ENCODE data around the gene COMTD1. TPM values are rescaled to one million over a fixed set of nuclear protein-coding genes. Genes with fewer than 3 reads are reported as not detected.
"Not testable (repeated sequence)": the region's sequence is repeated elsewhere in the genome, so short reads cannot be mapped to it uniquely, and the experiment has no call there.

COMTD1 gene
- polyA plus RNA-seq, 1 experiment = 3.3 TPM

DNA sequence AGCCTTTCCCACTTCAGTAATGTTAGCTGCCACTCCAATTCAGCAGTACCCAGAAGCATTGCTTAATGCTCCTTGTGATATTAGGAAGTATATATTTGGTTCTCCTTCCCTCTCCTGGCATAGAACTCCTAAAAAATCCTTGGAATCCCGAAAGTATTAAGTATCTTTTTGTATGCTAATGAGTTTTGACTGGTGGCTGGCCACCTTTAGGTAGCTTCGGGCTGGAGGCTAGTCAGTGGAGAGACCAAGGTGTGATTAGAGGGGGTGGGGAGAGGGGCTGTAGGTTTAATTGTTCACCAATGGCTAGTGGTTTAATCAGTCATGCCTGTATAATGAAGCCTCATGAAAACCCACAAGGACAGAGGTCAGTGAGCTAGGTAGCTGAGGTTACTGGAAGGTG is 12.2 kb downstream of the COMTD1 start:
- no peak for DNase-seq (ENCODE audit: low read depth)
- TF ChIP-seq, protein P1, sequence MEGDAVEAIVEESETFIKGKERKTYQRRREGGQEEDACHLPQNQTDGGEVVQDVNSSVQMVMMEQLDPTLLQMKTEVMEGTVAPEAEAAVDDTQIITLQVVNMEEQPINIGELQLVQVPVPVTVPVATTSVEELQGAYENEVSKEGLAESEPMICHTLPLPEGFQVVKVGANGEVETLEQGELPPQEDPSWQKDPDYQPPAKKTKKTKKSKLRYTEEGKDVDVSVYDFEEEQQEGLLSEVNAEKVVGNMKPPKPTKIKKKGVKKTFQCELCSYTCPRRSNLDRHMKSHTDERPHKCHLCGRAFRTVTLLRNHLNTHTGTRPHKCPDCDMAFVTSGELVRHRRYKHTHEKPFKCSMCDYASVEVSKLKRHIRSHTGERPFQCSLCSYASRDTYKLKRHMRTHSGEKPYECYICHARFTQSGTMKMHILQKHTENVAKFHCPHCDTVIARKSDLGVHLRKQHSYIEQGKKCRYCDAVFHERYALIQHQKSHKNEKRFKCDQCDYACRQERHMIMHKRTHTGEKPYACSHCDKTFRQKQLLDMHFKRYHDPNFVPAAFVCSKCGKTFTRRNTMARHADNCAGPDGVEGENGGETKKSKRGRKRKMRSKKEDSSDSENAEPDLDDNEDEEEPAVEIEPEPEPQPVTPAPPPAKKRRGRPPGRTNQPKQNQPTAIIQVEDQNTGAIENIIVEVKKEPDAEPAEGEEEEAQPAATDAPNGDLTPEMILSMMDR (IDR thresholded peaks at IDR 0.05; ENCODE audit: insufficient read depth, low read depth, low read length) = no peak
- CTCF ChIA-PET = interaction anchor here (1.3 kb wide), 2 partner anchors 9 to 123 kb away, joined by 3 read pairs; no protein-coding TSS in a partner anchor
- POLR2A ChIA-PET = interaction anchor here (0.5 kb wide), 1 partner anchor 313 kb away, joined by 3 read pairs; no protein-coding TSS in a partner anchor
- no peak overlapping the region for H3K4me3 ChIP-seq (ENCODE audit: low read depth, low read length)
- no peaks in the 10 kb centered on the region for H3K27me3 ChIP-seq (ENCODE audit: control insufficient read depth, insufficient read depth, low read length)
- H3K36me3 ChIP-seq (ENCODE audit: control insufficient read depth, insufficient read depth, low read length) = peaks cover 10% of the 10 kb centered on the region

DNA sequence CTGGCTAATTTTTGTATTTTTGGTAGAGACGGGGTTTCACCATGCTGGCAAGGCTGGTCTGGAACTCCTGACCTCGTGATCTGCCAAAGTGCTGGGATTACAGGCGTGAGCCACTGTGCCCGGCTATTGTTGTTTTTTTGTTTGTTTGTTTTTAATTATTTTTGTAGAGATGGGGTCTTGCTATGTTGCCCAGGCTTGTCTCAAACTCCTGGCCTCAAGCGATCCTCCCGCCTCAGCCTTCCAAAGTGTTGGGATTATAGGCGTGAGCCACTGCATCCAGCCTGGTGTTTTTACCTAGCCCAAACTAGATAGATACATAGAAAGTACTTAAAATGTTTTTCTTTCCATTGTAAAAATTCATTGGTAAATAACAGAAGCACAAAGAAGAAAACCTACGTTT is 14.3 kb downstream of the COMTD1 start:
- peaks cover 21% of the 10 kb centered on the region for H3K36me3 ChIP-seq (ENCODE audit: control insufficient read depth, insufficient read depth, low read length)
- H3K27me3 ChIP-seq (ENCODE audit: control insufficient read depth, insufficient read depth, low read length); POLR2A ChIA-PET; H3K4me3 ChIP-seq (ENCODE audit: low read depth, low read length); DNase-seq (ENCODE audit: low read depth): not testable (repeated sequence)
- CTCF ChIA-PET = interaction anchor here (2.3 kb wide), 1 partner anchor 9 kb away, joined by 9 read pairs; no protein-coding TSS in a partner anchor

GRCh38 chr10:75220274-75220673 is 15.5 kb downstream of the COMTD1 start:
- H3K36me3 ChIP-seq (ENCODE audit: control insufficient read depth, insufficient read depth, low read length) = peaks cover 25% of the 10 kb centered on the region
- no peak for DNase-seq (ENCODE audit: low read depth)
- H3K27me3 ChIP-seq (ENCODE audit: control insufficient read depth, insufficient read depth, low read length) = no peaks in the 10 kb centered on the region
- TF ChIP-seq, protein P1 (IDR thresholded peaks at IDR 0.05; ENCODE audit: insufficient read depth, low read depth, low read length) = no peak
- ChIA-PET POLR2A (no interaction called here), CTCF (interaction anchor here (1.1 to 2.3 kb wide), 2 partner anchors 11 to 32 kb away, joined by 4 to 9 read pairs; no protein-coding TSS in a partner anchor)
- H3K4me3 ChIP-seq (ENCODE audit: low read depth, low read length) = no peak overlapping the region

DNA sequence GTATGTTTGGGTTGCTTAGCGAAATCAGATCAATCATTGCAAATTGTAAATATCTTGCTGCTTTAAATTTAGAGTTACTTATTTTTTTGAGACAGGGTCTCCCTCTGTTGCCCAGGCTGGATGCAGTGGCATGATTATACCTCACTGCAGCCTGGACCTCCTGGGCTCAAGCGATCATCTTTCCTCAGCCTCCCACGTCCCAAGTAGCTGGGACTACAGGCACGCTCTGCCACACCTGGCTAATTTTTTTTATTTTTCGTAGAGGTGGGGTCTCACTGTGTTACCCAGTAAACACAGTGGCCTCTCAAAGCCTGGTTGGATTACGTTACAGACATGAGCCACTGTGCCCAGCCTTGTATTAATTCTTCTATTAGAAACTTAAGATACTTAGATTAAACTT is 23.4 kb downstream of the COMTD1 start:
- CTCF ChIA-PET = interaction anchor here (3.4 kb wide), 1 partner anchor 22 kb away, joined by 19 read pairs; the partner anchor contains the start of gene COMTD1
- TF ChIP-seq, protein P1 (IDR thresholded peaks at IDR 0.05; ENCODE audit: insufficient read depth, low read depth, low read length) = no peak
- DNase-seq (ENCODE audit: low read depth) = no peak
- Histone ChIP-seq H3K36me3 (ENCODE audit: control insufficient read depth, insufficient read depth, low read length) (peaks cover 19% of the 10 kb centered on the region), H3K4me3 (ENCODE audit: low read depth, low read length) (peak overlapping the region; percentile 79), H3K27me3 (ENCODE audit: control insufficient read depth, insufficient read depth, low read length) (no peaks in the 10 kb centered on the region)
- POLR2A ChIA-PET = no interaction called here

DNA sequence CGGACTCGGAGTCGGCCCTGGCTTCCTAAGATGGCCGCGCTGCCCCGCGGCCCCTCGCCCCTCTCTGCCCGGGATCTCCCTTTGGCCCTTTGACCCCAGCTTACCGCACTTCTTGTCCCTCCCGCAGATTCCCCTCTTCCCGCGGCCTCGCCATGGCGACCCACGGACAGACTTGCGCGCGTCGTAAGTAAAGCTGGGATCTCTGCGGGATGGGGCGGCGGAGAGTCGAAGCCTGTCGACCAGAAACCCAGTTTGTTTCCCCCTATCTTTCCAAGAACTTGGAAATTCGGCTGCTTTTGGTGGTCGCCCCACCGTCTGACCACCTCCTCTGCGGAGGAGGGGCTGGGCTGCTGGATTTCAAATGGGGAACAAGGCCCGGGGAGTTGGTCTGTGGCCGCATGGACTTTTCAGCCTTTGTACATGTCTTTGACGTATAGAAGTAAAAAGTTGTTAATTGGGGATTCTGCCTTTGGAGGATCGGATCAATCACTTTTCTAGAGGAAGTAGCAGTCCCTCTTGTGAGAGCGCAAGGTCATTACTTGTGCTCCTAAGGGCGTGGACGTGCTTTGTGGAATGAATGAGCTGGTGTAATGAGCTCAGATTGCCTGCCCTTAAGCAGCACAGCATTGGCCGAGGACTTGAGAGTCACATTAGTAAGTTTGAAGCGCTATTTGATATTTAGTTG is 24.6 kb downstream of the COMTD1 start:
- H3K36me3 ChIP-seq (ENCODE audit: control insufficient read depth, insufficient read depth, low read length) = peaks cover 10% of the 10 kb centered on the region
- CTCF ChIA-PET = interaction anchor here (1.0 to 3.4 kb wide), 6 partner anchors 14 to 24 kb away, joined by 3 to 19 read pairs (median 5); partner anchors contain the start of gene COMTD1

More for the DNA sequence above, 24.6 kb downstream of the COMTD1 start:
- peak overlapping the region; percentile 79 for H3K4me3 ChIP-seq (ENCODE audit: low read depth, low read length)
- no peaks in the 10 kb centered on the region for H3K27me3 ChIP-seq (ENCODE audit: control insufficient read depth, insufficient read depth, low read length)
- DNase-seq (ENCODE audit: low read depth) = no peak
- POLR2A ChIA-PET = interaction anchor here (0.5 to 0.8 kb wide), 2 partner anchors 11 to 207 kb away, joined by 5 read pairs; no protein-coding TSS in a partner anchor
- TF ChIP-seq, protein P1 (IDR thresholded peaks at IDR 0.05; ENCODE audit: insufficient read depth, low read depth, low read length) = no peak
